K562 (cell line): ENCODE results near the gene PRDM11. TPM values are rescaled to one million over a fixed set of nuclear protein-coding genes. Genes with fewer than 3 reads are reported as not detected.

Source experiments
- ATAC-seq: fragments of 200-7000 bp; cut with Tn5 transposase; 3 replicates; pipeline ENCODE4 v1.9.1; 2020; ENCODE audit warnings: moderate library complexity
- BruUV-seq: library from RNA; stranded (reverse); fragments of 400-500 nt; replicated peaks from 2 replicates; lab custom pipeline; 2021; lab: Mats Ljungman, UMichigan
- CTCF ChIA-PET: fragments of 300-600 bp; formaldehyde crosslinking; extraction: SDS; loops from one replicate; lab custom pipeline; 2021; ENCODE audit warnings: low intra/inter-chr PET ratio; lab: Yijun Ruan, JAX
- POLR2A ChIA-PET: fragments of 300-600, 350-650 bp; sonication (Branson Sonifier 250); formaldehyde crosslinking; extraction: SDS; loops from one replicate; lab custom pipeline; 2021; ENCODE audit warnings: antibody characterized with exemption, inconsistent platforms; lab: Yijun Ruan, JAX
- DNase-seq, 4 experiments: peaks; one replicate each; pipeline versions ENCODE4 v3.0.0 to v3.0.0-alpha.2; 2011 to 2018; ENCODE audit warnings: low spot score in 3 of 4, mixed read lengths in 3 of 4; ENCODE audit errors: extremely low read depth in 1 of 4
- FAIRE-seq: peaks from 2 replicates; lab custom pipeline; 2011; peaks lifted over from hg19 to GRCh38; lab: Jason Lieb, UNC
- H2AFZ ChIP-seq: 2 replicates; pipeline ENCODE4 v1.6.0; 2011; ENCODE audit warnings: low read depth, low read length, control low read depth, inconsistent platforms
- H3K27ac ChIP-seq: fragments of 200-600 bp; 3 replicates; pipeline ENCODE4 v1.8.0; 2011; ENCODE audit warnings: low read depth, mild to moderate bottlenecking, control low read depth, inconsistent platforms, low read length, moderate library complexity, mixed read lengths; ENCODE audit errors: extremely low read depth
- H3K27me3 ChIP-seq, 2 experiments: fragments of 300-600 bp in 1 of 2; 2 replicates in 1 of 2; 3 replicates in 1 of 2; pipeline versions ENCODE4 v1.6.0 to v1.8.0; 2011; ENCODE audit warnings: inconsistent platforms in 2 of 2, low read length in 2 of 2, mild to moderate bottlenecking in 1 of 2, mixed read lengths in 1 of 2, moderate library complexity in 1 of 2; ENCODE audit not compliant: control insufficient read depth in 2 of 2, insufficient read depth in 2 of 2
- H3K36me3 ChIP-seq: fragments of 300-600 bp; 3 replicates; pipeline ENCODE4 v1.8.0; 2011; ENCODE audit warnings: mild to moderate bottlenecking, low read length, inconsistent platforms; ENCODE audit not compliant: control insufficient read depth, insufficient read depth
- H3K4me1 ChIP-seq, 2 experiments: fragments of 200-600 bp in 1 of 2; replicated peaks in 1 of 2; 2 replicates in 1 of 2; 3 replicates in 1 of 2; pipeline versions ENCODE4 v1.5.1 to v1.8.0; 2011; ENCODE audit warnings: inconsistent platforms in 2 of 2, low read length in 2 of 2, mild to moderate bottlenecking in 1 of 2, mixed read lengths in 1 of 2, moderate library complexity in 1 of 2; ENCODE audit not compliant: control insufficient read depth in 2 of 2, insufficient read depth in 2 of 2
- H3K4me2 ChIP-seq: 2 replicates; pipeline ENCODE4 v1.6.1; 2011; ENCODE audit warnings: low read length, control low read depth, inconsistent platforms, mixed read lengths; ENCODE audit not compliant: insufficient read depth
- H3K4me3 ChIP-seq: fragments of 200-600 bp; sonication (generic), shearing (Covaris generic); 2 replicates; pipeline ENCODE4 v1.5.1; 2016; ENCODE audit warnings: control low read depth, inconsistent platforms
- H3K79me2 ChIP-seq: fragments of 200-600 bp; 3 replicates; pipeline ENCODE4 v1.8.0; 2011; ENCODE audit warnings: low read length, inconsistent platforms; ENCODE audit not compliant: control insufficient read depth, insufficient read depth
- H3K9ac ChIP-seq, 2 experiments: 2 replicates each; pipeline versions ENCODE4 v1.6.0 to v1.6.1; 2011; ENCODE audit warnings: low read depth in 2 of 2, low read length in 2 of 2, control low read depth in 1 of 2, inconsistent platforms in 1 of 2, mild to moderate bottlenecking in 1 of 2, mixed read lengths in 1 of 2; ENCODE audit not compliant: insufficient read depth in 1 of 2
- H3K9me1 ChIP-seq: one replicate; pipeline ENCODE4 v1.6.0; 2011; ENCODE audit warnings: inconsistent platforms, mild to moderate bottlenecking, low read length, moderate library complexity; ENCODE audit not compliant: control insufficient read depth, insufficient read depth
- H3K9me3 ChIP-seq: replicated peaks from 2 replicates; pipeline ENCODE4 v1.5.1; 2011; ENCODE audit warnings: low read depth, low read length, inconsistent platforms; ENCODE audit not compliant: control insufficient read depth, insufficient read depth
- H4K20me1 ChIP-seq: replicated peaks from 2 replicates; pipeline ENCODE4 v1.6.1; 2011; ENCODE audit warnings: low read length, inconsistent platforms, mixed read lengths; ENCODE audit not compliant: control insufficient read depth, insufficient read depth
- BRCA1 ChIP-seq, 2 experiments: fragments of 450-650 bp in 1 of 2; sonication (generic) in 1 of 2; formaldehyde crosslinking in 1 of 2; IDR thresholded peaks; 2 replicates each; pipeline versions ENCODE4 v1.5.0 to v1.6.1; 2017 to 2020; ENCODE audit warnings: mild to moderate bottlenecking in 1 of 2, missing genetic modification reagents in 1 of 2
- CAMTA2 ChIP-seq: fragments of 250-450 bp; sonication (Bioruptor Pico); conservative IDR thresholded peaks from 2 replicates; pipeline ENCODE4 v1.5.1; 2022
- ESRRA ChIP-seq: fragments of 450-650 bp; IDR thresholded peaks from 2 replicates; pipeline ENCODE4 v1.6.1; 2014; ENCODE audit warnings: low read depth, mild to moderate bottlenecking, moderate library complexity, borderline replicate concordance
- HOMEZ ChIP-seq: fragments of 250-450 bp; sonication (Bioruptor Pico); IDR thresholded peaks from 2 replicates; pipeline ENCODE4 v1.4.0; 2020; ENCODE audit warnings: mild to moderate bottlenecking, moderate library complexity
- KHSRP ChIP-seq: fragments of 450-650 bp; IDR thresholded peaks from 2 replicates; pipeline ENCODE4 v1.6.1; 2017
- NUFIP1 ChIP-seq: fragments of 450-650 bp; IDR thresholded peaks from 2 replicates; pipeline ENCODE4 v1.6.1; 2018; ENCODE audit not compliant: partially characterized antibody
- STAT5B ChIP-seq: fragments of 250-450 bp; sonication (Bioruptor Pico); IDR thresholded peaks from 2 replicates; pipeline ENCODE4 v1.8.0; 2021; ENCODE audit warnings: mild to moderate bottlenecking, inconsistent platforms
- ZNF41 ChIP-seq: fragments of 250-450 bp; sonication (Bioruptor Pico); conservative IDR thresholded peaks from 2 replicates; pipeline ENCODE4 v1.4.0; 2020; ENCODE audit warnings: mild to moderate bottlenecking
- ZNF57 ChIP-seq: fragments of 450-650 bp; formaldehyde crosslinking; IDR thresholded peaks from 2 replicates; pipeline ENCODE4 v1.4.0; 2020; ENCODE audit warnings: mild to moderate bottlenecking, moderate library complexity
- ZNF589 ChIP-seq: fragments of 200-800 bp; sonication (Bioruptor generic); IDR thresholded peaks from 2 replicates; pipeline ENCODE4 v1.6.1; 2016; ENCODE audit warnings: low read depth, missing genetic modification characterization, missing compliant biosample characterization
- WGBS: fragments of 100-300 bp; shearing (Covaris generic); methylation state at CpG from one replicate; pipeline ENCODE4 v1.1.6; 2016; ENCODE audit warnings: low coverage, mixed read lengths; ENCODE audit not compliant: insufficient coverage; ENCODE audit errors: missing lambda C conversion rate; 5-methylcytosine and 5-hydroxymethylcytosine counted together
- in situ Hi-C: fragments of 300-500 bp; cut with MboI; formaldehyde crosslinking; loops from 4 replicates; pipeline ENCODE4 v1.15.0; 2018; ENCODE audit warnings: inconsistent platforms, mixed read lengths
- intact Hi-C: fragments of 100-400 bp; cut with micrococcal nuclease; formaldehyde crosslinking; loops from 2 replicates; pipeline ENCODE4 v1.14.2; 2022
- polyA plus RNA-seq, 8 experiments: library from polyadenylated mRNA; depleted of rRNA in 4 of 8; stranded (reverse) in 5 of 8; unstranded in 3 of 8; fragments of >200 nt; fragmentation: Nextera tagmentation in 2 of 8; fragmentation: Illumina TruSeq in 1 of 8; extraction: Ambion mirVana in 2 of 8; extraction: Trizol in 1 of 8; gene quantifications; 2 replicates each; pipeline versions ENCODE4 v1.2.1 to v1.2.3, GENCODE V29; 2011 to 2014; ENCODE audit warnings: inconsistent platforms in 1 of 8, missing spikeins in 1 of 8
- total RNA-seq, 7 experiments: library from RNA; depleted of rRNA in 6 of 7; stranded (reverse); fragments of >200 nt in 6 of 7; fragmentation: Illumina TruSeq in 2 of 7; extraction: Trizol in 2 of 7; gene quantifications; 2 replicates each; pipeline versions ENCODE4 v1.2.1 to v1.2.3, GENCODE V29; 2011 to 2021; ENCODE audit warnings: low replicate concordance in 1 of 7

PRDM11 gene
- total and polyA plus RNA-seq, 9 of the 15 experiments (the other 6 are each of a cell fraction or from before 2014, with no cell fraction given): 0.01 to 1.1 (median 0.29) TPM

- TF ChIP-seq HOMEZ (CRISPR knock-in tag) (no peak), CAMTA2 (CRISPR knock-in tag) (no peak), ZNF589 (no peak), NUFIP1 (no peak), ZNF57 (CRISPR knock-in tag) (no peak), STAT5B (CRISPR knock-in tag) (no peak)
These were observed 13.4 kb downstream of the PRDM11 start (continued) for GRCh38 chr11:45159781-45160365.

- Histone ChIP-seq H3K36me3 (no peaks in the 10 kb centered on the region), H3K4me3 (no peak overlapping the region), H3K9ac (no peak overlapping the region; a peak in 1 of 4 replicates), H4K20me1 (0 out of 2 replicates have a peak, but pooled peaks cover 4% of the 10 kb centered on the region), H3K9me1 (no peaks in the 10 kb centered on the region), H3K27ac (no peak overlapping the region), H3K79me2 (no peaks in the 10 kb centered on the region), H3K4me1 (peaks cover 0 to 5% of the 10 kb centered on the region in 2 experiments; a peak in 1 of 5 replicates), H2AFZ (no peak overlapping the region), H3K4me2 (no peak overlapping the region), H3K9me3 (no peaks in the 10 kb centered on the region), H3K27me3 (peaks cover 2 to 59% of the 10 kb centered on the region in 2 experiments; a peak in 3 of 5 replicates)
- ChIA-PET POLR2A (no interaction called here), CTCF (no interaction called here)
- FAIRE-seq (no peak), ATAC-seq (no peak), DNase-seq (no peak)
- TF ChIP-seq NUFIP1 (no peak), ZNF41 (CRISPR knock-in tag) (no peak), ESRRA (peak; percentile 46; the same call in 1 of the 2 replicates), KHSRP (no peak), BRCA1 (IDR thresholded peaks at IDR 0.05) (no peak), BRCA1 (CRISPR knock-in tag; IDR thresholded peaks at IDR 0.05) (no peak)
- in situ Hi-C loops: no loop called here
- BruUV-seq: no TSS peak
- intact Hi-C loops: no loop called here
- 7% methylated on average over 23 of the region's 23 CpGs for WGBS
These were observed 15.0 kb downstream of the PRDM11 start for GRCh38 chr11:45161252-45162063.
